NAMALWA (cell line): ENCODE measurements around the gene APLP2.

Source experiments
- DNase-seq: peaks from one replicate; pipeline ENCODE4 v3.0.0-alpha.2; 2015; ENCODE audit warnings: low spot score

Gene APLP2

GRCh38 chr11:130145975-130146776 lies 76.5 kb downstream of the APLP2 start:
- DNase-seq, result peak; percentile 41

- DNase-seq, result peak; percentile 66
Observed at GRCh38 chr11:130146796-130147195, 77.1 kb downstream of the APLP2 start.

GRCh38 chr11:130148796-130149326 lies 79.2 kb downstream of the APLP2 start:
- DNase-seq, result no peak

GRCh38 chr11:130150790-130151189 lies 81.1 kb downstream of the APLP2 start:
- DNase-seq, result no peak

GRCh38 chr11:130151196-130151595 lies 81.5 kb downstream of the APLP2 start:
- peak; percentile 30 for DNase-seq

- peak; percentile 38 for DNase-seq
Observed at GRCh38 chr11:130156108-130157022, 86.7 kb downstream of the APLP2 start.

GRCh38 chr11:130157101-130157500 lies 87.4 kb downstream of the APLP2 start:
- DNase-seq, result no peak

- no peak for DNase-seq
Observed at GRCh38 chr11:130157840-130158239, 88.1 kb downstream of the APLP2 start.

GRCh38 chr11:130159139-130159538 lies 89.4 kb downstream of the APLP2 start:
- no peak for DNase-seq

GRCh38 chr11:130159657-130160497 lies 90.2 kb downstream of the APLP2 start, which contains the start of gene ST14:
ST14 (plus strand) TSS chr11:130159782; CDS start chr11:130159980, 198 bp downstream.
- DNase-seq, result peak; percentile 54

GRCh38 chr11:130160498-130161155 lies 90.9 kb downstream of the APLP2 start:
- DNase-seq, result peak; percentile 49

GRCh38 chr11:130161441-130162145 lies 91.9 kb downstream of the APLP2 start:
- peak; percentile 49 for DNase-seq

GRCh38 chr11:130162733-130163132 lies 93.0 kb downstream of the APLP2 start:
- DNase-seq, result peak; percentile 79

GRCh38 chr11:130163346-130164220 lies 93.9 kb downstream of the APLP2 start:
- peak; percentile 81 for DNase-seq

GRCh38 chr11:130164221-130164570 lies 94.5 kb downstream of the APLP2 start:
- DNase-seq, result no peak

- peak; percentile 91 for DNase-seq
Observed at GRCh38 chr11:130165601-130166456, 96.1 kb downstream of the APLP2 start.

GRCh38 chr11:130166457-130166784 lies 96.7 kb downstream of the APLP2 start:
- peak; percentile 97 for DNase-seq

- no peak for DNase-seq
Observed at GRCh38 chr11:130167146-130167545, 97.5 kb downstream of the APLP2 start.

GRCh38 chr11:130168105-130168504 lies 98.4 kb downstream of the APLP2 start:
- peak; percentile 58 for DNase-seq
